NCI-H82 treated with DMSO at 0.1 percent for 48 hours (cell line): Measurements from ENCODE around the gene HLA-A.

Source experiments
- DNase-seq: peaks from one replicate; lab custom pipeline; 2025; ENCODE audit not compliant: unreplicated experiment; lab: John Stamatoyannopoulos, UW

HLA-A gene

DNA sequence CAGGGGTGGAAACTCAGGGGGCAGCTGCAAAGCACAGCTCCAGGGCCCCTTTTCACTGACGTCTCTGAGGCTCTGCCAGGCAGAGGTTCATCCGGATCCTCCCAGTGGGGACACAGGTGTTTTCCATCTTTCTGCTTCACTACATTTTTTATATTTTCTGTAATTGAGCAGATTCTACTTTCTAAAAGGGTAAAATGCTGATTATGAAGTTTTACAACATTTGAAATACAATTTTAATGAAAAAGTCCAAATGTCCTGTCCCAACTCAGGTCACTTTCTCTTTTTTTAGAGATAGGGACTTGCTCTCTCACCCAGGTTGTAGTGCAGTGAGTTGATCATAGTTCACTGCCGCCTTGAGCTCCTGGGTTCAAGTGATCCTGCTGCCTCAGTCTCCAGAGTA lies 41.9 kb downstream of the HLA-A start:
- no peak for DNase-seq

DNA sequence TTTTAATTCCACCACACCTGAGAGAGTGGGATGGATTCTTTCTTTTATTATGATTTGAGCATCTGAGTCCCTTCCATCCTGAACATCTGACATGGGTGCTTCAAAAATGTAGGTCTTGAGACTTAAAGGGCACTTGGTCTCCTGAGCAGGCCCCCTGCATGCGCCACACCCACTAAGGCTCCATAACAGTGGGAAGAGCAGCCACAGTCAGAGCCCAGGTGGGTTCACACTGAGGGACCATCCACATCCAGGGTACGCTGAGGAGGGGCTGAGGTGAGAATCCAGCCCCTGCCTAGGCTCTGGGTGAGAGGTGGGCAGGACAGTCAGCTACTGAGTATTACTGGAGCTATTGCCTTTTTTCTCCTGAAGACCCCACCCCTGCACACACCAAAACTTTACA lies 42.7 kb downstream of the HLA-A start:
- DNase-seq: no peak

- no peak for DNase-seq
Measured at GRCh38 chr6:29986179-29986781, 43.9 kb downstream of the HLA-A start.

DNA sequence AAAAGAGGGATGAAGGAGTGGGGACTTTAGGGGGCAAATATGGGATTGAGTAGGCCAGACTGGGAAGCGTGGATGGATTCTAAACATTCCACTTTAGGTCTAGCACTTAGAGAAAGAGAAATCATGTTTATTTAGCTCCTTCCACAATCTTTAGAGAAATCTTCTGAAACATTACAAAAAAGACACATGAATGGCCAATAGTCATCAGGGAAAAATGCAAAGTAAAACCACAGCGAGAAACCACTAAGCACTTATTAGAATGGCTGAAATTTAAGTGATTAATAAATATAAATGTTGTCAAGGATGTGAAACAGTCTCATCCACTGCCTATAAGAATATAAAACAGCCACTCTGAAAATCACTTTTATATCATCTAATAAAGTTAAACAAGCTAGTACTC lies 46.9 kb downstream of the HLA-A start:
- no peak for DNase-seq

DNA sequence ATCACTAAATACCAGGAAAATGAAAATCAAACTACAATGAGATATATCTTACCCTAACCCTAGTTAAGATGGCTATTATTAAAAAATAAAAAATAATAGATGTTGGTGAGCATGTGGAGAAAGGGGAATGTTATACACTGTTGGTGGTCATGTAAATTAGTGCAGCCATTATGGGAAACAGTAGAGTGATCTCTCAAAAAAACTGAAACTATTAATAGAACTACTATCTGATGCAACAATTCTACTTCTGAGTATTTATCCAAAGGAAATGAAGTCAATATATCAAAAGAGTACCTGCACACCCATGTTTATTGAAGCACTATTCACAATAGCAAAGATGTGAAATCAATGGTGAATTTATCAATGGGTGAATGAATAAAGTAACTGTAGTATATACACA lies 48.6 kb downstream of the HLA-A start:
- DNase-seq: no peak

DNA sequence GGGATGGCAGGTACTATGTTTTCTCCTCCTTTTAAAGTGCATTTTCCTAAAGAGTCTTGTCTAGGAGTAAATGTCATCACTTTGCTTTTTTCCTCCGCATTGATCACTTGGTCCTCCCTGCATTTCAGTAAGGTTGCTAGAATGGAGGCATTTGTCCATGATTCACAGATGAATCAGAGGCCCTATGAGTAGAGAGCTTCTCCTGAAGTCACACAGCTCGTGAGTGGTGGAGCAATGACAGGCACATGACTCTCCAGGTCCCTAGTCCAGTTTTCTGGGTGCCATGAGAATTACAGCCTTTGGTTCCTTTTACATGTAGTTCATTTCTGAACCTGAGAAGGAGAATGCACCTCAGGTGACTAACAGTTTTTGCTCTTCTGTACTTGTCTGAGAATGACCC lies 50.5 kb downstream of the HLA-A start:
- no peak for DNase-seq

- DNase-seq: no peak
Measured at GRCh38 chr6:29994826-29995225, 52.5 kb downstream of the HLA-A start.

DNA sequence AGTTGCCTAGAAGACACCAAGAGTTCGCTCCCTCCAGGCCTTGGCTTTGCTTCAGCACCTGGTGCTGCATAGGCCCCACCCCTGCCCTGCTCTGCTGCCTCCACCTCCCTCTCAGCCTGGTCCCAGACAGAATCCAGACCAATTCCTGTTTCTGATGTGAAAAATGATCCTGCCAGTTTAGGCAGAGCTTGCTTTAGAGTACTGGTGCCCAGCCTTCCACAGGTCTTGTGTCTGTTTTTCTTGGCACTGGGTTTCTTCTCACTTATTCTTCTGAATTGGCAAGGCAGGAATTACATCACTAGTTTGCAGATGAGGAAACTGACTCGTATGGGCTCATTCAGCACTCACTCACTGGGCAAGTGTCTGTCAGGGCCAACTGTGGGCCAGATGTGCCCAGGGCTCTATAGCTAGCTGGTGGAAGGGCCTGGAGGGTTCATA lies 53.0 kb downstream of the HLA-A start:
- no peak for DNase-seq
